ENCODE results near the gene MBOAT1. TPM values are rescaled to one million over a fixed set of nuclear protein-coding genes. Genes with fewer than 3 reads are reported as not detected.

The MBOAT1 gene
- total RNA-seq, 1 experiment from 2014 or later = 6.3 TPM

- intact Hi-C loops (cut with micrococcal nuclease; ENCODE audit: unreplicated experiment) = loop anchor here (10.0 kb wide), 1 partner anchor 1334 kb away; no protein-coding TSS in a partner anchor
These were observed 143.2 kb downstream of the MBOAT1 start for GRCh38 chr6:20069021-20069522.

GRCh38 chr6:20068421-20068988 is 143.8 kb downstream of the MBOAT1 start:
- BruUV-seq (replicated peaks) = no TSS peak
- peak; percentile 61 for DNase-seq (ENCODE audit: low spot score)
- CTCF ChIA-PET = interaction anchor here (2.1 kb wide), 1 partner anchor 58 kb away, joined by 6 read pairs; no protein-coding TSS in a partner anchor
- Histone ChIP-seq H3K4me3 (ENCODE audit: low read depth, low read length, poor library complexity, severe bottlenecking) (peak overlapping the region; percentile 16), H3K27ac (ENCODE audit: low read depth, low read length, poor library complexity, severe bottlenecking) (peak overlapping the region; percentile 22), H3K36me3 (ENCODE audit: insufficient read depth, low read length, poor library complexity, severe bottlenecking) (no peaks in the 10 kb centered on the region), H3K27me3 (replicated peaks; ENCODE audit: insufficient read depth, low read depth, low read length, poor library complexity) (no peaks in the 10 kb centered on the region), H3K4me1 (ENCODE audit: insufficient read depth, low read length, poor library complexity, severe bottlenecking) (peaks cover 19% of the 10 kb centered on the region), H3K9me3 (ENCODE audit: low read depth, low read length, poor library complexity, severe bottlenecking) (peaks cover 7% of the 10 kb centered on the region)
- intact Hi-C loops (cut with micrococcal nuclease; ENCODE audit: unreplicated experiment) = loop anchor here (10.0 kb wide), 1 partner anchor 1334 kb away; no protein-coding TSS in a partner anchor
- no peak for TF ChIP-seq CTCF (conservative IDR thresholded peaks at IDR 0.05; ENCODE audit: low read depth, low read length)
- no peak for TF ChIP-seq EZH2 (IDR thresholded peaks at IDR 0.05; ENCODE audit: borderline replicate concordance, low read depth, low read length, poor library complexity, severe bottlenecking)
- POLR2A ChIA-PET (ENCODE audit: low non-redundant PET) = no interaction called here

More at GRCh38 chr6:20069021-20069522, 143.2 kb downstream of the MBOAT1 start:
- H3K9me3 ChIP-seq (ENCODE audit: low read depth, low read length, poor library complexity, severe bottlenecking) = peaks cover 7% of the 10 kb centered on the region
- H3K4me3 ChIP-seq (ENCODE audit: low read depth, low read length, poor library complexity, severe bottlenecking) = peak overlapping the region; percentile 16
- H3K27me3 ChIP-seq (replicated peaks; ENCODE audit: insufficient read depth, low read depth, low read length, poor library complexity) = no peaks in the 10 kb centered on the region
- H3K36me3 ChIP-seq (ENCODE audit: insufficient read depth, low read length, poor library complexity, severe bottlenecking) = no peaks in the 10 kb centered on the region
- no TSS peak for BruUV-seq (replicated peaks)
- POLR2A ChIA-PET (ENCODE audit: low non-redundant PET) = interaction anchor here (0.5 kb wide), 2 partner anchors 894 to 1623 kb away, joined by 3 to 8 read pairs; no protein-coding TSS in a partner anchor
- H3K27ac ChIP-seq (ENCODE audit: low read depth, low read length, poor library complexity, severe bottlenecking) = peak overlapping the region; percentile 22
- peaks cover 19% of the 10 kb centered on the region for H3K4me1 ChIP-seq (ENCODE audit: insufficient read depth, low read length, poor library complexity, severe bottlenecking)
- TF ChIP-seq CTCF (conservative IDR thresholded peaks at IDR 0.05; ENCODE audit: low read depth, low read length) = no peak
- peak; percentile 91 for DNase-seq (ENCODE audit: low spot score)
- CTCF ChIA-PET = interaction anchor here (2.1 kb wide), 1 partner anchor 58 kb away, joined by 6 read pairs; no protein-coding TSS in a partner anchor

- Histone ChIP-seq H3K36me3 (ENCODE audit: insufficient read depth, low read length, poor library complexity, severe bottlenecking) (no peaks in the 10 kb centered on the region), H3K27ac (ENCODE audit: low read depth, low read length, poor library complexity, severe bottlenecking) (no peak overlapping the region), H3K4me3 (ENCODE audit: low read depth, low read length, poor library complexity, severe bottlenecking) (no peak overlapping the region), H3K9me3 (ENCODE audit: low read depth, low read length, poor library complexity, severe bottlenecking) (no peaks in the 10 kb centered on the region), H3K27me3 (replicated peaks; ENCODE audit: insufficient read depth, low read depth, low read length, poor library complexity) (no peaks in the 10 kb centered on the region), H3K4me1 (ENCODE audit: insufficient read depth, low read length, poor library complexity, severe bottlenecking) (no peaks in the 10 kb centered on the region)
- TF ChIP-seq CTCF (conservative IDR thresholded peaks at IDR 0.05; ENCODE audit: low read depth, low read length) (no peak), EZH2 (IDR thresholded peaks at IDR 0.05; ENCODE audit: borderline replicate concordance, low read depth, low read length, poor library complexity, severe bottlenecking) (no peak)
- no peak for DNase-seq (ENCODE audit: low spot score)
- POLR2A ChIA-PET (ENCODE audit: low non-redundant PET) = no interaction called here
- intact Hi-C loops (cut with micrococcal nuclease; ENCODE audit: unreplicated experiment) = loop anchor here (10.0 kb wide), 1 partner anchor 1327 kb away; no protein-coding TSS in a partner anchor
- BruUV-seq (replicated peaks) = no TSS peak
- CTCF ChIA-PET = interaction anchor here (0.6 kb wide), 1 partner anchor 29 kb away, joined by 5 read pairs; no protein-coding TSS in a partner anchor
These were observed 150.3 kb downstream of the MBOAT1 start for GRCh38 chr6:20061952-20062351.

Measured in A673 (cell line).